ENCODE results near the gene VAV3. TPM values are rescaled to one million over a fixed set of nuclear protein-coding genes. Genes with fewer than 3 reads are reported as not detected.
A peak's percentile ranks its signal among the peaks of the same experiment; 100 is the strongest.

The VAV3 gene
- total RNA-seq, 1 donor from 2014 or later, result 11.3 TPM

DNA sequence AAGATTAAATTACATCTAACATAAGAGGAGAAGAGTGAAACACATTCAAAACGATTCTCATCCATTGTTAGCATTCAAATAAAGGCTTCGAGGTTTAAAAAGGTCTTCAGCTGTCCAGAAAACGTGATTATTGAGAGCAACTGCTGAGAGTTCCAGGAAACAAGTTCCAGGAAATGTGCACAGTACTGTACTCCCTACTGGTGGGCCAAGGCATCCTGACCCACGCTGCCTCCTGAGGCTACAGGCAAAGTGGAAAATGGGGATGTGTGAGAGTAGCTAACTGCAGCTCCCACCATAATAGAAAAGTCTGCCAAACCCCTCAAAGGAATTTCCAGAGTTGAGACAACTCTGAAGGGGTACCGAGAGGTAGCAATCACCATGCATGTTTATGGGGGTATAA, 2.0 kb downstream of the VAV3 start:
- intact Hi-C loops (cut with DNase I), result no loop called here
- H3K36me3 ChIP-seq, result no peaks in the 10 kb centered on the region
- peaks cover 9% of the 10 kb centered on the region for H3K27me3 ChIP-seq (ENCODE audit: low read depth)
- H3K4me3 ChIP-seq, result peak overlapping the region; percentile 70
- TF ChIP-seq, protein P1, sequence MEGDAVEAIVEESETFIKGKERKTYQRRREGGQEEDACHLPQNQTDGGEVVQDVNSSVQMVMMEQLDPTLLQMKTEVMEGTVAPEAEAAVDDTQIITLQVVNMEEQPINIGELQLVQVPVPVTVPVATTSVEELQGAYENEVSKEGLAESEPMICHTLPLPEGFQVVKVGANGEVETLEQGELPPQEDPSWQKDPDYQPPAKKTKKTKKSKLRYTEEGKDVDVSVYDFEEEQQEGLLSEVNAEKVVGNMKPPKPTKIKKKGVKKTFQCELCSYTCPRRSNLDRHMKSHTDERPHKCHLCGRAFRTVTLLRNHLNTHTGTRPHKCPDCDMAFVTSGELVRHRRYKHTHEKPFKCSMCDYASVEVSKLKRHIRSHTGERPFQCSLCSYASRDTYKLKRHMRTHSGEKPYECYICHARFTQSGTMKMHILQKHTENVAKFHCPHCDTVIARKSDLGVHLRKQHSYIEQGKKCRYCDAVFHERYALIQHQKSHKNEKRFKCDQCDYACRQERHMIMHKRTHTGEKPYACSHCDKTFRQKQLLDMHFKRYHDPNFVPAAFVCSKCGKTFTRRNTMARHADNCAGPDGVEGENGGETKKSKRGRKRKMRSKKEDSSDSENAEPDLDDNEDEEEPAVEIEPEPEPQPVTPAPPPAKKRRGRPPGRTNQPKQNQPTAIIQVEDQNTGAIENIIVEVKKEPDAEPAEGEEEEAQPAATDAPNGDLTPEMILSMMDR (IDR thresholded peaks at IDR 0.05), result no peak
- ATAC-seq (no peak), DNase-seq (no peak)
- H3K9me3 ChIP-seq, result no peaks in the 10 kb centered on the region
- H3K27ac ChIP-seq, result peak overlapping the region; percentile 82
- peaks cover 15% of the 10 kb centered on the region for H3K4me1 ChIP-seq

DNA sequence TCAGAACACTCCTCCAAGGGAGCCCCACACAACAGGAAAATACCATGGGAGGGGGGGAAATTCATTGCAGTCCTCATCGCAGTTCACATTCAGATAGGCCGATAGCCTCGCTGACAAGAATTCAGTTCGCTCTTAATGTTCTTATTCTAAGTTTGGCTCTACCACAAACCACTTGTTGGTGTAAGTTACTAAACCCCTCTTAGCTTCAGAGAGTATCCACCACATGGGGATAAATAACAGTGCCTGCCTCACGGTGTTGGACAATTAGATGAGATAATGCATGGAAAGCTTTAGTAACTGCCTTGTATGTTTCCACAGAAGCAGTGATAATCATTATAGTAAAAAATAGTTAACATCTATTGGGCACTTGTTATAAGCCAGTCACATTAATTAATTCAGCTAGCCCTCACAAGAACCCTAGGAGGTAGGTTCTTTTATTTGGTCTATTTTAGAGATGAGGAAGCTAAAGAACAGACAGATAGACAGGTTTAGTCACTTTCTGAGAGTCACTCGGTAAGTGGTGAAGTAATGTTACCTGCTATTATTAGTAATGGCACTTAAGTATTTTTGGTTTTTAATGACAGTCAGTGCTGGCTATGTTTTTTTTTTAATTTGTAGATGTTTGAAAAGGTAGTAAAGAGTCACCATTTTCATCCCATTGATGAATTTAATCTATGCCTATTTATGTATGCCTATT, 10.1 kb downstream of the VAV3 start:
- Histone ChIP-seq H3K4me3 (no peak overlapping the region), H3K36me3 (no peaks in the 10 kb centered on the region), H3K9me3 (no peaks in the 10 kb centered on the region), H3K27ac (no peak overlapping the region), H3K27me3 (ENCODE audit: low read depth) (no peaks in the 10 kb centered on the region), H3K4me1 (peaks cover 21% of the 10 kb centered on the region)
- intact Hi-C loops (cut with DNase I), result no loop called here
- DNase-seq (no peak), ATAC-seq (no peak)
- TF ChIP-seq, protein P1 (IDR thresholded peaks at IDR 0.05), result no peak

DNA sequence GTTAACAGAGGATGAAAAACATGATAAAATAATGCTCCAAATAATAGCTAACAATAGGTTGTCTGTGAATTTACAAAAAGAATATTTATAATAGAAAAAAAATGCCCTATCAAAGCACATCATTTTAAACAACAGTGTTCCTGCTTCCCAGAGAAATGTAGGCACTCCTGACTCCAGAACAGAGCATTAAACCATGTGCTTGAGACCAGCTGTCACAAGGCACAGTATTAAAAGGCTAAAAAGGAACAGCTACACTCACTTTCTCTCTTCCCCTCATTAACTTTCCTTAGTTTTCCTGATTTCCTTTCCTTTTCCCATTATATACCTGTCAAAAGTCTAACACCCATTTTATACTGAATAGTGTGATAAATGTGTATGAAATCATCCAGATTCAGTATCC, 10.9 kb downstream of the VAV3 start:
- no peak overlapping the region for H3K4me3 ChIP-seq
- no peaks in the 10 kb centered on the region for H3K9me3 ChIP-seq
- no peaks in the 10 kb centered on the region for H3K36me3 ChIP-seq
- TF ChIP-seq, protein P1 (IDR thresholded peaks at IDR 0.05), result no peak
- peaks cover 21% of the 10 kb centered on the region for H3K4me1 ChIP-seq
- no peak overlapping the region for H3K27ac ChIP-seq
- DNase-seq (no peak), ATAC-seq (no peak)
- intact Hi-C loops (cut with DNase I), result no loop called here
- H3K27me3 ChIP-seq (ENCODE audit: low read depth), result no peaks in the 10 kb centered on the region

DNA sequence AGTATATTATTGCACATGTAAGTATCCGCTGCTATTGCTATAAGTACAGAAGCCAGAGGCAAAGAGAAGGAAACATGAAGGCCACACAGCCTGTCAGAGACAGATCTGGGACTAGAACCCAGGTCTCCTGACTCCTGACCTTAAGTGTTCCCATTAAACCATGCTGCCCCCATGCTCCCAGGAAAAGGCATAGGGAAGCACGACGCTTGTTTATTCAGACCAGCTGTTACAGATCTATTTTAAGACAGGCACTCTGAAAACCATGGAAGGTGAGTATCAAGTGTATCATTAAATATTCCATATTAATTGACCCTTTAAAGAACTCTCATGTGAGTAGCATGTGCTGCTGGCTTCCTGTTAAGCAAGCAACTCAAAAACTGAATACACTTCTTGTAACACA, 11.4 kb downstream of the VAV3 start:
- H3K27ac ChIP-seq, result peak overlapping the region; percentile 4
- no peaks in the 10 kb centered on the region for H3K9me3 ChIP-seq
- intact Hi-C loops (cut with DNase I), result no loop called here
- no peaks in the 10 kb centered on the region for H3K27me3 ChIP-seq (ENCODE audit: low read depth)
- H3K36me3 ChIP-seq, result no peaks in the 10 kb centered on the region
- ATAC-seq (no peak), DNase-seq (no peak)
- TF ChIP-seq, protein P1 (IDR thresholded peaks at IDR 0.05), result no peak
- H3K4me1 ChIP-seq, result peaks cover 21% of the 10 kb centered on the region
- H3K4me3 ChIP-seq, result no peak overlapping the region

DNA sequence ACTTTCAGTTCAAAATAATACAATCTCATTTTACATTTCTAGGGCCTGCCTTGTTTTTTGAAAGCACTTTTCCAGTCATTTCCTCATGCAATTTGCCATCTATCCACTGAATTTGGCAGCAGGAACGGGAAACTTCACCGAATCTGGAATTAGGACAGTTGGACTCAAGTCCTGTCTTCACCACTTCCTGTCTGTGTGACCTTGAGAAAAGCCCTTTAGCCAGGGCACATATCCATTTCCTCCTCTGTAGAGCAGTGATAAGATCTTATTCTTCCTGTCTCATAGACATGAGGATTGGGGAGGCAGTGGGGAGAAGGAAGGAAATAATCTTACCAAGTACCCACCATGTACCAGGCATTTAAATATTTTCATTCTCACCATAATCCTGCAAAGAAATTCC, 12.0 kb downstream of the VAV3 start:
- ATAC-seq, result no peak

More for the DNA sequence above, 12.0 kb downstream of the VAV3 start:
- peaks cover 21% of the 10 kb centered on the region for H3K4me1 ChIP-seq
- TF ChIP-seq, protein P1 (IDR thresholded peaks at IDR 0.05), result no peak
- no peaks in the 10 kb centered on the region for H3K27me3 ChIP-seq (ENCODE audit: low read depth)
- no peaks in the 10 kb centered on the region for H3K36me3 ChIP-seq
- intact Hi-C loops (cut with DNase I), result no loop called here
- DNase-seq, result no peak
- H3K4me3 ChIP-seq, result no peak overlapping the region
- peak overlapping the region; percentile 4 for H3K27ac ChIP-seq
- no peaks in the 10 kb centered on the region for H3K9me3 ChIP-seq
